PFSK-1 (cell line): ENCODE measurements around the gene RAVER2.

Experiments used
- POLR2AphosphoS5 ChIP-seq: IDR thresholded peaks from 2 replicates; pipeline ENCODE4 v1.6.1; 2012; ENCODE audit warnings: low read depth, mild to moderate bottlenecking, control low read depth, low read length, moderate library complexity
- REST ChIP-seq, 2 experiments: IDR thresholded peaks; 2 replicates each; pipeline versions ENCODE4 v1.6.1 to v1.8.0; 2011 to 2012; ENCODE audit warnings: low read depth in 2 of 2, low read length in 2 of 2, control low read depth in 1 of 2, inconsistent platforms in 1 of 2, mild to moderate bottlenecking in 1 of 2, moderate library complexity in 1 of 2; ENCODE audit not compliant: insufficient read depth in 1 of 2
- TAF1 ChIP-seq: IDR thresholded peaks from 2 replicates; pipeline ENCODE4 v1.6.1; 2012; ENCODE audit warnings: low read length, control low read depth, borderline replicate concordance; ENCODE audit not compliant: insufficient read depth

DNA sequence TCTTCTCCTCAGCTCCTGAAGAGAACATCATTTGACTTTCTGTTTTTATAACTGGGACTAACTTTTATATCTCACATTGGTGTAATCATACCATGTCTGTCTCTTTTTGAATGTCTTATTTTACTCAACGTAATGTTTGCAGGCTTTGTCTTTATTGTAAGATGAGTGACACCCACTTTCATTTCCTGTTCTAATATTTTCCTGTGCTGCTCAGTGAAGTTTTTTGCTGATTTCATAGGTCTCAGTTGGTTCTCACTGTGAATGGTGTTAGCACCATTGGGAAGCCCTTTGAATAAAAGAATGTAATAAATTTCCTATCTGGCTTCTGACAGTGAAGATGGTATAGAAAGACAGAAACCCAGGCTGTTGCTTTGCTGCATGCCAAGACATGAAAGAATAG lies 84.0 kb downstream of the RAVER2 start:
- TF ChIP-seq POLR2AphosphoS5 (no peak), TAF1 (no peak), REST (IDR thresholded peaks at IDR 0.05; ENCODE audit: insufficient read depth in 1 of 2, low read depth in 2 of 2, low read length in 2 of 2) (no peak)
